Osteoblast (primary cell): Measurements from ENCODE around the gene BRAF. TPM values are rescaled to one million over a fixed set of nuclear protein-coding genes. Genes with fewer than 3 reads are reported as not detected.
"Not testable (repeated sequence)": the region's sequence is repeated elsewhere in the genome, so short reads cannot be mapped to it uniquely, and the experiment has no call there.

ENCODE experiments used
- DNase-seq: peaks from one replicate; pipeline ENCODE4 v3.0.0; 2011; ENCODE audit warnings: low spot score, mixed read lengths; ENCODE audit not compliant: insufficient read length; ENCODE audit errors: missing footprints
- H2AFZ ChIP-seq: 2 replicates; pipeline ENCODE4 v1.6.0; 2011; ENCODE audit warnings: mild to moderate bottlenecking, low read length
- H3K27ac ChIP-seq: 2 replicates; pipeline ENCODE4 v1.5.1; 2011; ENCODE audit warnings: mild to moderate bottlenecking, low read depth, low read length, moderate library complexity
- H3K27me3 ChIP-seq: 2 replicates; pipeline ENCODE4 v1.6.0; 2012; ENCODE audit warnings: mild to moderate bottlenecking, control low read depth, inconsistent platforms, low read length, moderate library complexity; ENCODE audit not compliant: insufficient read depth
- H3K36me3 ChIP-seq: 2 replicates; pipeline ENCODE4 v1.5.1; 2011; ENCODE audit warnings: mild to moderate bottlenecking, low read length, control low read depth, moderate library complexity; ENCODE audit not compliant: insufficient read depth
- H3K4me1 ChIP-seq: 2 replicates; pipeline ENCODE4 v1.5.1; 2011; ENCODE audit warnings: mild to moderate bottlenecking, low read length, control low read depth, moderate library complexity; ENCODE audit not compliant: insufficient read depth
- H3K4me2 ChIP-seq: 2 replicates; pipeline ENCODE4 v1.6.0; 2011; ENCODE audit warnings: mild to moderate bottlenecking, low read length; ENCODE audit not compliant: insufficient read depth
- H3K4me3 ChIP-seq: fragments of 200-600 bp; sonication (generic); 3 replicates; pipeline ENCODE4 v1.5.1; 2012; ENCODE audit warnings: mild to moderate bottlenecking, low read length, inconsistent platforms; ENCODE audit not compliant: insufficient read depth
- H3K79me2 ChIP-seq: 2 replicates; pipeline ENCODE4 v1.6.0; 2012; ENCODE audit warnings: mild to moderate bottlenecking, low read length, control low read depth, inconsistent platforms; ENCODE audit not compliant: insufficient read depth
- H3K9me3 ChIP-seq: 2 replicates; pipeline ENCODE4 v1.5.1; 2011; ENCODE audit warnings: low read depth, low read length, control low read depth
- H4K20me1 ChIP-seq: 2 replicates; pipeline ENCODE4 v1.6.0; 2012; ENCODE audit warnings: mild to moderate bottlenecking, low read length, control low read depth; ENCODE audit not compliant: insufficient read depth
- CTCF ChIP-seq: IDR thresholded peaks from 2 replicates; pipeline ENCODE4 v1.5.1; 2011; ENCODE audit warnings: mild to moderate bottlenecking, low read depth, low read length, moderate library complexity; ENCODE audit errors: extremely low read depth
- total RNA-seq: library from RNA; depleted of rRNA; stranded (reverse); fragments of >200 nt; gene quantifications from 2 replicates; pipeline ENCODE4 v1.2.3, GENCODE V29; 2012

Gene BRAF
- total RNA-seq, 1 donor = 30.0 TPM

- H3K27ac ChIP-seq, H4K20me1 ChIP-seq: not testable (repeated sequence)
Observed at GRCh38 chr7:140761375-140761774, 163.4 kb downstream of the BRAF start.

GRCh38 chr7:140754506-140754905, 170.2 kb downstream of the BRAF start:
- DNase-seq = no peak
- H3K4me2 ChIP-seq = no peak overlapping the region

More at GRCh38 chr7:140761375-140761774, 163.4 kb downstream of the BRAF start:
- not testable (repeated sequence) for H3K36me3 ChIP-seq, DNase-seq, H2AFZ ChIP-seq, H3K9me3 ChIP-seq, H3K4me3 ChIP-seq, H3K4me2 ChIP-seq, H3K4me1 ChIP-seq, H3K79me2 ChIP-seq, H3K27me3 ChIP-seq

GRCh38 chr7:140752533-140752932, 172.2 kb downstream of the BRAF start:
- H3K27me3 ChIP-seq = no peaks in the 10 kb centered on the region
- DNase-seq = no peak
- no peaks in the 10 kb centered on the region for H3K4me1 ChIP-seq
- H3K4me2 ChIP-seq = no peak overlapping the region
- H3K9me3 ChIP-seq = no peaks in the 10 kb centered on the region
- H3K36me3 ChIP-seq = peaks cover 4% of the 10 kb centered on the region
- H3K4me3 ChIP-seq = no peak overlapping the region
- H4K20me1 ChIP-seq = no peaks in the 10 kb centered on the region
- TF ChIP-seq CTCF = no peak
- no peak overlapping the region for H2AFZ ChIP-seq
- no peaks in the 10 kb centered on the region for H3K79me2 ChIP-seq
- no peak overlapping the region for H3K27ac ChIP-seq

More at GRCh38 chr7:140754506-140754905, 170.2 kb downstream of the BRAF start:
- H3K36me3 ChIP-seq = peaks cover 4% of the 10 kb centered on the region
- no peaks in the 10 kb centered on the region for H3K9me3 ChIP-seq
- no peaks in the 10 kb centered on the region for H4K20me1 ChIP-seq
- no peak overlapping the region for H2AFZ ChIP-seq
- H3K4me3 ChIP-seq = no peak overlapping the region
- H3K27me3 ChIP-seq = no peaks in the 10 kb centered on the region
- TF ChIP-seq CTCF = no peak
- H3K79me2 ChIP-seq = no peaks in the 10 kb centered on the region
- H3K27ac ChIP-seq = no peak overlapping the region
- H3K4me1 ChIP-seq = no peaks in the 10 kb centered on the region

- DNase-seq = no peak
- Histone ChIP-seq H3K9me3 (no peaks in the 10 kb centered on the region), H3K4me3 (no peak overlapping the region), H4K20me1 (no peaks in the 10 kb centered on the region), H3K79me2 (no peaks in the 10 kb centered on the region), H2AFZ (no peak overlapping the region), H3K4me1 (no peaks in the 10 kb centered on the region), H3K27ac (no peak overlapping the region), H3K27me3 (no peaks in the 10 kb centered on the region), H3K36me3 (no peaks in the 10 kb centered on the region), H3K4me2 (no peak overlapping the region)
- no peak for TF ChIP-seq CTCF
Observed at GRCh38 chr7:140746751-140747150, 178.0 kb downstream of the BRAF start.
